ENCODE measurements around the gene MICAL2. TPM values are rescaled to one million over a fixed set of nuclear protein-coding genes. Genes with fewer than 3 reads are reported as not detected.

The MICAL2 gene
- total and polyA plus RNA-seq, 2 donors (not counting 1 experiment from before 2014, with no cell fraction given): 0.32 to 0.40 TPM

GRCh38 chr11:12190511-12190910 is 80.1 kb downstream of the MICAL2 start:
- TF ChIP-seq CTCF (IDR thresholded peaks at IDR 0.05) (no peak), EZH2 (IDR thresholded peaks at IDR 0.05; ENCODE audit: borderline replicate concordance, insufficient read depth, low read depth, low read length, poor library complexity, severe bottlenecking) (no peak)
- POLR2A ChIA-PET: no interaction called here
- CTCF ChIA-PET: no interaction called here

GRCh38 chr11:12192794-12193514 is 82.6 kb downstream of the MICAL2 start:
- no peak overlapping the region for H3K4me2 ChIP-seq (replicated peaks; ENCODE audit: low read depth, low read length, poor library complexity, severe bottlenecking)
- intact Hi-C loops (cut with micrococcal nuclease): no loop called here
- H3K4me1 ChIP-seq (ENCODE audit: control insufficient read depth in 2 of 2, insufficient read depth in 2 of 2, low read length in 2 of 2): no peaks in the 10 kb centered on the region
- no peak overlapping the region for H3K4me3 ChIP-seq (ENCODE audit: control extremely low read depth in 1 of 5, extremely low read depth in 1 of 5, insufficient read depth in 1 of 5, low read depth in 2 of 5, low read length in 4 of 5)
- H3K79me2 ChIP-seq (ENCODE audit: control insufficient read depth, insufficient read depth, low read length): no peaks in the 10 kb centered on the region
- no peaks in the 10 kb centered on the region for H3K27me3 ChIP-seq (replicated peaks in 1 of 4; ENCODE audit: control extremely low read depth in 1 of 4, control insufficient read depth in 3 of 4, insufficient read depth in 4 of 4, low read length in 3 of 4)
- no peak overlapping the region for H2AFZ ChIP-seq (ENCODE audit: insufficient read depth, low read depth, low read length, poor library complexity, severe bottlenecking)
- Mint-ChIP-seq H3K27ac (no peak overlapping the region), H3K9me3 (ENCODE audit: insufficient read depth) (no peaks in the 10 kb centered on the region), H3K4me1 (peaks cover 3% of the 10 kb centered on the region), H3K4me3 (no peak overlapping the region), H3K27me3 (peaks cover 3% of the 10 kb centered on the region)
- H3K27ac ChIP-seq (ENCODE audit: low read length in 2 of 2): no peak overlapping the region
- ChIA-PET CTCF (no interaction called here), POLR2A (no interaction called here)
- H4K20me1 ChIP-seq (ENCODE audit: control insufficient read depth, insufficient read depth, low read length, poor library complexity, severe bottlenecking): no peaks in the 10 kb centered on the region
- WGBS (ENCODE audit: insufficient coverage): 98% methylated on average over 6 of the region's 8 CpGs
- TF ChIP-seq CTCF (IDR thresholded peaks at IDR 0.05) (no peak), EZH2 (IDR thresholded peaks at IDR 0.05; ENCODE audit: borderline replicate concordance, insufficient read depth, low read depth, low read length, poor library complexity, severe bottlenecking) (no peak)
- H3K36me3 ChIP-seq (replicated peaks in 1 of 2; ENCODE audit: control extremely low read depth in 1 of 2, control insufficient read depth in 1 of 2, extremely low read depth in 1 of 2, insufficient read depth in 2 of 2, low read length in 1 of 2): no peaks in the 10 kb centered on the region
- DNase-seq (no peak), ATAC-seq (ENCODE audit: low read depth) (no peak)
- H3K9me3 ChIP-seq (ENCODE audit: control extremely low read depth in 1 of 3, control insufficient read depth in 2 of 3, insufficient read depth in 1 of 3, low read length in 2 of 3): no peaks in the 10 kb centered on the region
- no peak overlapping the region for H3K9ac ChIP-seq (ENCODE audit: low read length)

More at GRCh38 chr11:12190511-12190910, 80.1 kb downstream of the MICAL2 start:
- H4K20me1 ChIP-seq (ENCODE audit: control insufficient read depth, insufficient read depth, low read length, poor library complexity, severe bottlenecking): no peaks in the 10 kb centered on the region
- no peaks in the 10 kb centered on the region for H3K4me1 ChIP-seq (ENCODE audit: control insufficient read depth in 2 of 2, insufficient read depth in 2 of 2, low read length in 2 of 2)
- no peak for DNase-seq
- no peak for ATAC-seq (ENCODE audit: low read depth)
- H3K9me3 ChIP-seq (ENCODE audit: control extremely low read depth in 1 of 3, control insufficient read depth in 2 of 3, insufficient read depth in 1 of 3, low read length in 2 of 3): no peaks in the 10 kb centered on the region
- peaks cover 4% of the 10 kb centered on the region for H3K27me3 Mint-ChIP-seq
- intact Hi-C loops (cut with micrococcal nuclease): no loop called here
- no peak overlapping the region for H3K27ac Mint-ChIP-seq
- H3K79me2 ChIP-seq (ENCODE audit: control insufficient read depth, insufficient read depth, low read length): no peaks in the 10 kb centered on the region
- no peak overlapping the region for H3K4me3 Mint-ChIP-seq
- H3K4me3 ChIP-seq (ENCODE audit: control extremely low read depth in 1 of 5, extremely low read depth in 1 of 5, insufficient read depth in 1 of 5, low read depth in 2 of 5, low read length in 4 of 5): no peak overlapping the region
- no peaks in the 10 kb centered on the region for H3K36me3 ChIP-seq (replicated peaks in 1 of 2; ENCODE audit: control extremely low read depth in 1 of 2, control insufficient read depth in 1 of 2, extremely low read depth in 1 of 2, insufficient read depth in 2 of 2, low read length in 1 of 2)
- no peak overlapping the region for H3K9ac ChIP-seq (ENCODE audit: low read length)
- no peaks in the 10 kb centered on the region for H3K27me3 ChIP-seq (replicated peaks in 1 of 4; ENCODE audit: control extremely low read depth in 1 of 4, control insufficient read depth in 3 of 4, insufficient read depth in 4 of 4, low read length in 3 of 4)
- H3K9me3 Mint-ChIP-seq (ENCODE audit: insufficient read depth): no peaks in the 10 kb centered on the region
- no peak overlapping the region for H2AFZ ChIP-seq (ENCODE audit: insufficient read depth, low read depth, low read length, poor library complexity, severe bottlenecking)
- no peak overlapping the region for H3K27ac ChIP-seq (ENCODE audit: low read length in 2 of 2)
- H3K4me2 ChIP-seq (replicated peaks; ENCODE audit: low read depth, low read length, poor library complexity, severe bottlenecking): no peak overlapping the region
- peaks cover 3% of the 10 kb centered on the region for H3K4me1 Mint-ChIP-seq

All from B cell (primary cell).